NK-92 (cell line): ENCODE results near the gene PLA2G4D.

ENCODE experiments used
- DNase-seq: peaks from one replicate; lab custom pipeline; 2025; ENCODE audit not compliant: unreplicated experiment; lab: John Stamatoyannopoulos, UW

PLA2G4D gene, protein sequence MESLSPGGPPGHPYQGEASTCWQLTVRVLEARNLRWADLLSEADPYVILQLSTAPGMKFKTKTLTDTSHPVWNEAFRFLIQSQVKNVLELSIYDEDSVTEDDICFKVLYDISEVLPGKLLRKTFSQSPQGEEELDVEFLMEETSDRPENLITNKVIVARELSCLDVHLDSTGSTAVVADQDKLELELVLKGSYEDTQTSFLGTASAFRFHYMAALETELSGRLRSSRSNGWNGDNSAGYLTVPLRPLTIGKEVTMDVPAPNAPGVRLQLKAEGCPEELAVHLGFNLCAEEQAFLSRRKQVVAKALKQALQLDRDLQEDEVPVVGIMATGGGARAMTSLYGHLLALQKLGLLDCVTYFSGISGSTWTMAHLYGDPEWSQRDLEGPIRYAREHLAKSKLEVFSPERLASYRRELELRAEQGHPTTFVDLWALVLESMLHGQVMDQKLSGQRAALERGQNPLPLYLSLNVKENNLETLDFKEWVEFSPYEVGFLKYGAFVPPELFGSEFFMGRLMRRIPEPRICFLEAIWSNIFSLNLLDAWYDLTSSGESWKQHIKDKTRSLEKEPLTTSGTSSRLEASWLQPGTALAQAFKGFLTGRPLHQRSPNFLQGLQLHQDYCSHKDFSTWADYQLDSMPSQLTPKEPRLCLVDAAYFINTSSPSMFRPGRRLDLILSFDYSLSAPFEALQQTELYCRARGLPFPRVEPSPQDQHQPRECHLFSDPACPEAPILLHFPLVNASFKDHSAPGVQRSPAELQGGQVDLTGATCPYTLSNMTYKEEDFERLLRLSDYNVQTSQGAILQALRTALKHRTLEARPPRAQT

DNA sequence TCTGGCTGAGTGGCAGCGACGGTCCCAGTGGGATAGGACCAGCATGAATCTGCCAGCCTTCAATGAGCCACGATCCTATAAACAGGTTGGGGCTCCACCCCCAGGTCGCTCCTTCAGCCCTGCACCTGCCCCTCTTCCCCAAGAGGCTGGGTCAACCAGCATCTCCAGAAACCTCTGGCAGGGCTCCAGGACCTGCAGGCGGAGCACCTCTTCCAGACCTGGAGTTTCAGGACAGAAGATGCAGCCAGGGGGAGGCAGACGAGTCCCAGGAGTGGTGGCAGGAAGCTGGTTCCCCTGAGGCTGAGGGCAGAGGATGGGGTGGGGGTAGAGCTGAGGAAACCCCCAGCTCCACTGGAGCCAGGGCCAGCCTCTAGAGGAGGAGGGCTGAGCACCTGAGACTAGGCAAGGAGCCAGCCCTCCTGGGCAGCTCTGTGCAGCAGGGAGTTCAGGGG is at the start of gene PLA2G4D:
PLA2G4D (minus strand) TSS at position 51 of the 452 bp plus-strand sequence. CDS start 103 bp downstream, outside the sequence.
- DNase-seq = no peak

DNA sequence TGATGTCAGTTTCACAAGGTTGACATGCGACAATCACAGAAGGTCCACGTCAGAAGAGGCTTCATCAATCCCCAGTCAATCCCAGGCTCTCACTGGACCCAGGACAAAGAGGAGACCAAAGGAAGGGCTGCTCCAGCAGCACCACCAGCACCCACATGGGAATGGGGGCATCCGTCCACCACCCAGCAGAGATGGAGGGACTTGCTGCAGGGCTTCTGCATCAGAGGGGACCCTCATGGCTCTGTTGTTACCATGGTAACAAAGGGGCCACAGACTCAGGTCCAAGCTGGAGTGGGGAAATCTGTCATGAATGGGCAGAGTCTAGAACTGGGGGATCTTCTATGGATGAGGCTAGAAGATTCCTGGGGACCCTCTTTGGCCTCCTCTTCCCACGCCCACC is 49.0 kb upstream of the PLA2G4D start:
- DNase-seq = no peak

DNA sequence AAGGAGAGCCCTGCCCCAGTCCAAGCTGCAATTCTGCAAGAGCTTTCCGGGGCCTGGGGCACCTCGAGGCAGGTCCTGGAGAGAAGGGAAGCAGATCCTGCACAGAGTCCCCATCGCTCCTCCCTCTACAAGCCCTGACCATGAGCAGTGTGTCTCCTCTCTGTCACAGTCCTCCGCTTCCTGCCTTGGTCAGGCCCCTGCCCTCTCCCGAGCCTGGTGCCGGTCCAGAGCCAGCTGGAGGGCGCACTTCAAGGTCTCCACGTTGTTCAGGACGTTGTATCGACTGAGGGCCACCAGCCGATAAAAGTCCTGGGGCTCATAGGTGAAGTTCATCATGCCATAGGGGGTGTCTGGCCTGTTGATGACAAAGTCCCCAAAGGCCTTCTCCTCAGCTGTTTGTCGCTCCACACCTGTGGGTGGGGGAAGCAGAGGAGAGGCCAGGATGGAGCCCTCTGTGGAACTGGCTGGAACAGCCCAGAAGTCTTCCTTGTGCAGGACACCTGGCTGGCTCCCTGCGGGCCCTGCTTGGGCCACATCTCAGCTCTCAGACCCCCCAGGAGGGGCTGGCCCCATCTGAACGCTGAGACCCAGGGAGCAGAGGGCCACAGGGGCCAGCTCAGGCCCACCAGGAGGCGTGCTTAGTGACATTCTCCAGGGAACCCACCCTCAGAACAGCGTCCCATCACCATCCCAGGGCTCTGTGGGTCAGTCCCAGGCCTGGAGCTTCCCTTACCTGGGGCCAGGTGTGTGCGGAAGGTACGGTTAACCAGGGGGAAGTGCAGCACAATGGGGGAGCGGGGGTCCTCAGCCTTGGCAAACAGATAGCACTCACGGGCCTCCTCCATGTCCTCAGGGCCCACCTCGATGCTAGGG is 47.7 kb upstream of the PLA2G4D start:
- no peak for DNase-seq

DNA sequence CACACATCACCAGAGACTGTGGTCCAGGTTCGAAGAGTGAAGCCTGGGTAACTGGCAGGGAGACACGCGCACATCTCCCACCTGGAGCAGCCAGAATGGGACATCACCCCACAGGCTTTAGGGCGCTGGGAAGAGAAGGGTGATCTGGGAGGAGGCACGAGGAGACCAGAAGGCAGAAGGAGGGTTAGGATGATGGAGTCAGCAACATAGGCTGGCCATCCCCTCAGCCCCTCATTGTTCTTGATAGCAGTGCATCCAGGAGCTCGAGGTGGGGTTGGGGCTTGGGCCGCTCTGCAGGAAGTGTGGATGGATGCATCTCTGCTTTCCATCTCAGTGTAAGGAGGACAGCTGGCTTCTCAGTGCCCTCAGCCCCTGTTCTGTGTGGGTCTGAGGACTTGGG is 46.9 kb upstream of the PLA2G4D start:
- no peak for DNase-seq

DNA sequence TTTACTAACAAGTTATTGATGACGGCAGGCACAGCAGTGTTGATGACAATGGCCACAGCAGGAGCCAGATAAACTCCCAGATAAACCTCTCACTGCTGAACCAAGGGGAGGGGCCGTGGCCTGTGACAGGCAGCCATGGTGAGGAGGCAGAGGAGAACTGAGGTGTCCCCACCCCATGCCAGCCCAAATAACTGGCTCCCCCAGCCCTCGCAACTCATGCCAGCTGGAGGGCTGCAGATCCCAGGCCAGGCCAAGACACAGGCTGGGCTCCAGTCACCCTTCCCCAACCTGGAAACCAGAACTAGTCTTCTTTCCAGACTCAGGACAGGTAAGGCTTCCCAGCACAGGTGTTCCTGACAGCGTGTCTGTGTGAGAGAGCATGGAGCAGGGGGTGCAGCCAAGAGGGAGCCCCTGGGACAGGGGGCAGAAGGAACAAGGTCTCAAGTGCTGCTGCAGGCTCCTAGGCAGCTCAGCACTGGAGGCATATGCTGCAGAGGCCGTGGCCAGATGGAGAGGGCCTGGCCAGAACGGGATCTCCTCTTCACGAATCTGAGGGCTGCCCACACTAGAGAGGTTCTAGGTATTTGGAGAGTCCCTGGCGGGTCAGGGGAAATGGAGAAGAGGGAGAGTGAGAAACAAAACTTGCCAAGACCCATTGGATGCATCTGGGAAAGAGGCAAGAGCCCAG is 46.2 kb upstream of the PLA2G4D start:
- no peak for DNase-seq

DNA sequence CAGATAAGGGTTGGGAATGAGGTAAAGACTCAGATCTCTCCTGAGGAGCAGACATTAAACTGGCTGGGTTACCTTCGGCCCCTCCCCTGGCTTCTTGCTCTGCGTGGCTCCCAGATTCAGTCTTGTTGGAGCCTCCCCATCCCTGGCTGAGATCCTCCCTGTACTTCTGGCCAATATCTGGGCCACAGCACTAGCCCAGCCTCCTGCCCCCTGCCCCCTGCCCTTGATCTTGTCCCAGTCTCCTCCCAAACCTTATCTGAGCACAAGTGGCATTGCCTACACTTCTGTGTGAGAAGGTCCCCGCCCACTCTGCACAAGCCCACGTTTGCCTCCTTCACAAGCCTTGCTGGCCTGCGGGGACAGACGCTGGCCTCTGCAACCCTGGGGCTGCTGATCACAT is 45.2 kb upstream of the PLA2G4D start:
- no peak for DNase-seq

DNA sequence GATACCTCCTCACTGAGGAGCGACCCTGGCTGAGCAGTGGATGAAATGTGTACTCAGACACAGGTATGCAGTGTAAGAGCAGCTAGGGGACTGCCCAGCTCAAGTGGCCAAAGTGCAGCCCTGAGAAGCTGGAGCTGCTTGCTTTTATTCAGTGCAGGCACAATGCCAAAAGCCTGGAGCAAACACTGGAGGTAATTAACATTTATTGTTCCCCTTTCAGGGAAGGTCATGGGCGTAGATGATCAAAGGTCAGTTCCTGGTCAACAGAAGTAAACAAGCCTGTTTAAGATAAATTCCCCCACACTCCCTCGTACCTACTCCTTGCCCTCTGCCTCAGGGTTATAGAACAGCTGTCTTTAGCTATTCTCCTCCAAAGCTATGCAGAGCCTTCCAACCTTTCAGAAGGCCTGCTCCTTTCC is 44.6 kb upstream of the PLA2G4D start:
- no peak for DNase-seq

DNA sequence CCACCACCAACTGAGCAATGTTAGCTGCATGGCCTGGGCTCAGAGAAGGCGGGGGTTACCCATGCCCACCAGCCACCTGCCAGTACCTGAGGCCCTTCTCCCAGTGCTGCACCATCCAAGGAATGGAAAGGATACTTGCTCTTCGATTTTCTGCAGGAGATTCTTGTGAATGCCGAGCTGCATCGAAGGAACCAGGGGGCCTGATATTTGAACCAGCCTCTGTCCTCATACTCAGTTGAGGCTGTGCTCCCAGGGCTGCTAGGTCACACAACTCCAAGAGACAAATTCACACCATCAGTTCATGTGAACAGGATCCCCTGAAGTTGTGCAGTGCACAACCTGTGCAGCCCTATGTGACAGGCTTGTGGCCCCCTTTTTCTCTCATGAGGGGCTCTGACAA is 44.0 kb upstream of the PLA2G4D start:
- no peak for DNase-seq

DNA sequence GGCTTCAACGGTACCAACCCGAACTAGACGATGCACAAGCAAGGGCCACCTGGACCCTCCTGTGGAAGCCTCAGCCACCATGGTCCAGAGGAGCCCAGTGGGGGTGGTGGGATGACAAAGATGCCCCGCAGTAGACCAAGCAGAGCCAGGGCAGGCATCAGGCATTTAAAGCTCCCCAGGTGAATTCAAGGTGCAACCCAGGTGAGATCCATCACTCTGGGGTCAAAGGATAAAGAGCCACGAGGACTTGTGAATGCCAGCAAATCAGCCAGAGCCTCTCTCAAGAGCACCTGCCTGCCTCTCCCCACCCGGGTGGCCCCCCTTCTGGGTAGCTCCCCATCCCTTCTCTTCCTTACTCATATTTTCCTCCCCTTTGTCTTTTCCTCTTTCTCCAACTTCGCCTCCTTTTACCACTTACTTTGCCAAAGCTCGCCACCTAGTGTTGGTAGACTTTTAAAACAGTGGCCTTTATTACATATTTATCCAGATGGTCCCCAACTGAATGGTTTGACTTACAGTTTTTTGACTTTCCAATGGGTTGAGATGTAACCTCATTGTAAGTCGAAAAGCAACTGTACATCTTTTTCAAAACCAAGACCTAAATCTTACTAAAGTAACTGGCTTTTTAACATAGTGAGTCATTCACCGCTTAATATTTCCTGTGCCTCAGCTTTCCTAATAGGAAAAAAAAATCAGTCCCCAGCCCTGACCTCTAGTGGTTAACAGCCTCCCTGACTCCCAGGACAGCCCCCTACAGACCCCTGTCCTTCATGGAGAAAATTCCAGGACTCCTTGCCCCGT is 43.3 kb upstream of the PLA2G4D start:
- no peak for DNase-seq

DNA sequence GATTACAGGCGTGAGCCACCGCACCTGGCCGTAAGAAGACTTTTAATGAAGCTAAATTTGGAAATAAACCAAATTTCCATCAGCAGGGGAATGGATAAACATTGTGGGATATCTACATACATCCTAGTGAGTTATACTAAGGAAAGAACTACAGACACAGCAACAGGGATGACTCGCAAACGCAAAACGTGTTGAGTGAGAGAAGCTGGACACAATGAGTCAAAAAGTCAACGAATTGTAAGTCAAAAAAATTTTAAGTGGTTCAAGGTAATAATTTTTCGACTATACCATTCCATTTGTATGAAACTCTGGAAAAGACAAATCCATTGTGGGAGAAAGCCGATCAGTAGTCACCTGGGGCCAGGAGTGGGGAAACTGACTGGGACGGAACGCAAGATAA is 42.2 kb upstream of the PLA2G4D start:
- no peak for DNase-seq

DNA sequence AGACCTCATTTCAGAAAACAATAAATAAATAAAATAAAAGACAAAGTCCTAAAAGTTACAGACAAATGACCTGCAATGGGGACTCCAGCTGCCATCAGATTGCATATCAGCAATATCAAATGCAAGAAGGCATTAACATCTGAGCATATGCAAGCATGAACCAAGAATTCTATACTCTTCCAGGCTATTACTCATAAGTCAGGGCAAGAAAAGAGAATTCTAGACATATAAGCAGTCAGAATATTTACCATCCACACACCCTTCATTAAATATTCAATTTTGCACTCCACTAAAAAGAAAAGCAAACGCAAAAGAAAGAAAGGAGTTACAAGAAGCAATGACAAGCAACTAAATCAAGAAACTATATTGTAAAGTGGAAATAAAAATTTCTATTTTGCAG is 41.0 kb upstream of the PLA2G4D start:
- no peak for DNase-seq

DNA sequence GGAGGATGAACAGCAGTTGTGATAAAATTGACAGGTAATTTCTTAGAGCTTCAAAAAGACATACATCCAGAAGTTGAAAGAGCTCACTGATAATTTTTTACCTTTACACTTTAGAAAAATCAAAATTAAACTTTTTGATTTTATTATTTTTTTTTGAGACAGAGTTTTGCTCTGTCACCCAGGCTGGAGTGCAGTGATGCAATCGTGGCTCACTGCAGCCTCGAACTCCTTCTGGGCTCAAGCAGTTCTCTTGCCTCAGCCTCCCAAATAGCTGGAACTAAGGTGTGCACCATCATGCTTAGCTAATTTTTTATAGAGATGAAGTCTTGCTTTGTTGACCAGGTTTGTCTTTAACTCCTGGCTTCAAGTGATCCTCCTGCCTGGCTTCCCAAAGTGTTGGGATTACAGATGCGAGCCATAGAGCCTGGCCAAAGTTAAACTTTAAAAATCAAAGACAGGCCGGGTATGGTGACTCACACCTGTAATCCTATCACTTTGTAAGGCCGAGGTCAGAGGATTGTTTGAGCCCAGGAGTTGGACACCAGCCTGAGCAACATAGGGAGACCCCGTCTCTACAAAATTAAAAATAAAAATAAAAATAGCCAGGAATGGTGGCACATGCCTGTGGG is 40.4 kb upstream of the PLA2G4D start:
- DNase-seq = no peak

DNA sequence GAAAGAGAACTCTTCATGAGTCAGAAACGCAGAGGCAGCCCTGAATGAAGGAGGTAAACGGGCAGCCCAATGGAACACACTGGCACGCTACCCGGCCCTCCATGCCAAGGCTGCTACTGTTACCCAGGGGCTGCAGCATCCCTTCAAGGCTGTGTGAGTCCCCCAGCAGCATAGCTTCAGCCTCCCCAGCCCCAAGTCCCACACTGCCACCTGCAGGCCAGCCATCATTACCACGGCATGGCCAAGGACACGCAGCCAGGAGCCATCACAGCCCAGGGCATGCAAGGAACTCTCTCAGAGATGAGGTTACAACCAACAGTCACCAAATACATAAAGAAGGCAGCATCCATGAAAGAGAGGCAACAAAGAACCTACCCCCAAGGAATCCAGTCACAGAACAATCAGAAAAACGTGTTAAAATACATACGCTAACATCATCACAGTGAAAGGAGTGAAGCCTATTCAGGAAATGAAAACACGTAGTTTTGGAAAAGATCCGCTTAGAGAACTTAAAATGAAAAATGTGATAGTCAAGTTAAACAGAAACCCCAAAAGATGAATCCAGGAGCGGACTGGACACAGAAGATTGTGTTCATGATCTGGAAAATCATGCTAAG is 39.6 kb upstream of the PLA2G4D start:
- no peak for DNase-seq

DNA sequence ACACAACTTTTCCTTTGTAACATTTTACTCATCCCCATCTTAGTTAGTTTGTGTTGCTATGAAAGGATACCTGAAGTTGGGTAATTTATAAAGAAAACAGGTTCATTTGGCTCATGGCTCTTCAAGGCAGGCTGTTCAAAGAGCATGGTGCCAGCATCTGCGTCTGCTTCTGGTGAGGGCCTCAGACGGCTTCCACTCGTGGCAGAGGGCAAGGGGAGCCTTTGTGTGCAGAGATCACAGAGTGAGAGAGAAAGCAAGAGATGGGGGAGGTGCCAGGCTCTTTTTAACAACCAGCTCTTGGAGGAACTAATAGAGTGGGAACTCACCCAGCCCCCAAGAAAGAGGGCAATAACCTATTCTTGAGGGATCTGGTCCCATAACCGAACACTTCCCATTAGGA is 39.0 kb upstream of the PLA2G4D start:
- no peak for DNase-seq

DNA sequence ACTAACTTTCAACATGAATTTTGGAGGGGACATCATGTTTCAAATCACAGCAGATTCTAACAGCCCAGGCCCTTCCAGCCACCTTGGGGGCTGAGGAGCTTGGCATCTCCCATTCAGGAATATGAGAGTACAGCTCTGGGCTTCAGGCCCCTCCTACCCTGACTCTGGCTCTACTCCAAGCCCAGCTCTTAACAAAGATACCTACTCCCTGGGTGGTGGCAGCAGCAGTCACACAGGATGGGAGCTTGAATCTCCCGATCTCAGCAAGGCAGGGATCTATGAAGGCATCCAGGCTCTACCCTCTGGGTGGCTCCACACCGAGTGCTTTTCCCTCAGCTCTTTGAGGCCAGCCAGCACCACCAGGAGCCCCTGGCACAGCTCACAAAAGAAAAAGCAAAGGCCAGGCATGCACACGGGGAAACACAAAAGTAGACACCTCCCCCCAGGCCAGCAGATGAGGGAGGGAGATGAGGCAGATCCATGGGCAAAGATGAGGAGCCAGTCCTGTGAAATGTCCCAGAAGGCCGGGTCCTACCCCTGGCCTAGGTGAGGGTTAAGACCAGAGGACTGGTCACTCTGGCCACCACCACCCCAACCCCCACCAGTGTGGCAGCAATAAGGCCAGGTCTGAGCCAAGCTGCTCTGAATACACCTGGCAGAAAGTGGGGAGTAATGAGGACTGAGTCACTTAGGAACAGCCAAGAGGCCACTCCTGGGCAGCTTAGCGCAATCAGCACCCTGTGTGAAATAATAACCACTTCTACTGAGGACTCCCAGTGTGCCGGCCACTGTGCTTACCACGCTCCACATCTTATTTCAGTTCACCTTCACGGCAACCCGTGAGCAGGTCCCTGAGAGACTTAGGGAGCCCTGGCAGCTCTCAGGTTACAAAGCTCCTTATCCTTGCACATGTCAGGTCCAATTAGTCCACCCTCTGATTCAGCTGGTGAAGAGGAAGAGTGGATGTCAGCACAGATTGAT is 37.8 kb upstream of the PLA2G4D start:
- no peak for DNase-seq

DNA sequence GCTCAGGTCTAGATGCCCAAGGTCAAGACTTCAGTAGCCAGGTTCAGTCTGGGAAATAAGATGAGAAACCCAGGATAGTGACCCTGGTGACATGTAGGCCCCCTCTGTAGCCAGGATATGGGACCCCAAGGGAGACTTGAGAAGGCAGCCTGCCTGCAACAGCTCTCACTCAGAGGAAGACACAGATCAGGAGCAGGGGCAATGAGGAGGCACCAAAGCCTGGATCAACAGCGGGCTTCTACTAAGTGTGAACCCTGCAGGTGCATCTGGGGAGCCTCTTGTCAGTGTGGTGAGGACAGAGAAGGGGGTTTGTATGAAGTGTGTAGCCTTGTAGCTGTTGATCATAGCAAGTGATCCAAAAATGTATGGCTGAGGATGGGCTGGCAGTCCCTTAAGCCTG is 36.6 kb upstream of the PLA2G4D start:
- no peak for DNase-seq

DNA sequence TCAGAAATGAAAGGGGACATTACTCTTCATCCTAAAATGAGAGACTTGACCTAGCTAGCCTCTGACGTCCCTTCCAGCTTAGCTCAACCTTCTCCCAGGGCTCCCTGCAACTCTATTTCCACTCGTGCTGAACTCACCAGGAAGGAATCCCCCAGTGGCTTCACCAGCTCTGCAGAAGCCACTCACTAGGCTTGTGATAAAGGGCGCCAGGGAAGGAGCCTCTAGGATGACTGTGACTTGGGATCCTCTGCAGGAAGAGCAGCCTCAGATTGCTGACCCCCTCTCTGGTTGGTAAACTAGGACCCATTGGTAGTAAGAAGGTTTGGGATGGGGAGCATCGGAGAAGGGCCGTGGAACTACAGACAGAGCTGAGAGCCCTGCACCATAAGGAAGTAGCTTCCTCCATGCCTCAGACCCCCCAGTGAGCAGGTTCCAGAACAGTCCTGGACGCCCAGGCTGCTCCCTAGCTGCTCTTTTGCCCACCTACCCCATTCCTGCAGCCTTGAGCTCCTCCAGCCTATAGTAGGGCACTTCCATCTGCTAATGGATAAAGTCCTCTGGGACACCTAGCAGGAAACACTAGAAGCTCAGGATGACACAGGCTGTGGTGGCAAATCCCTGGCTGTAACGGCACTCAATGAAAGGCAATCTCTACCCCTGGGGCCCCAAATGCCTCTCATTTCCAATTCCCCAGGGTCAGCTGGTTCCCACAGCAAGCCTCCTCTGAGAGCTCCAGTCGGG is 36.1 kb upstream of the PLA2G4D start:
- no peak for DNase-seq
